ENCODE measurements around the gene PIK3CG.

GRCh38 chr7:106875508-106875907, 10.4 kb downstream of the PIK3CG start:
- TF ChIP-seq POLR2A (IDR thresholded peaks at IDR 0.05) (no peak), CTCF (IDR thresholded peaks at IDR 0.05) (no peak)

Measured in upper lobe of left lung (tissue), 4 donors.